CD4-positive, alpha-beta T cell treated with Interferon alpha-2 for 1 hour (primary cell): ENCODE results near the gene CLN6.
"Not testable (repeated sequence)": the region's sequence is repeated elsewhere in the genome, so short reads cannot be mapped to it uniquely, and the experiment has no call there.

Experiments used
- DNase-seq, 2 donors: peaks; one replicate each; pipeline ENCODE4 v3.0.0-alpha.2; 2020 to 2022

Gene CLN6

GRCh38 chr15:68252925-68253534, 23.5 kb upstream of the CLN6 start:
- peak; percentile 34 to 73 for DNase-seq

- DNase-seq: no peak
These were observed 19.7 kb upstream of the CLN6 start for GRCh38 chr15:68249058-68249713.

DNA sequence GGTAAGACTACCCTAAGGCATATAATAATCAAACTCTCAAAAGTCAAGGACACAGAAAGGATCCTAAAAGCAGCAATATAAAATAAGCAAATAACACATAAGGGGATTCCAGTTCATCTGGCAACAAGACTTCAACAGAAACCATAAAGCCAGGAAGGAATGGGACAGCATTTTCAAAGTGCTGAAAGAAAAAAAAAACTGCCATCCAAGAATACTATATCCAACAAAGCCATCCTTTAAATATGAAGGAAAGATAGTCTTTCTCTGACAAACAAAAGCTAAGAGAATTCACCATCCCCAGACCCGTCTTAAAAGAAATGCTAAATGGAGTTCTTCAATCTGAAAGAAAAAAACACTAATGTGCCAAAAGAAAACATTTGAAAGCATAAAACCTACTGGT, 14.7 kb upstream of the CLN6 start:
- no peak for DNase-seq

GRCh38 chr15:68241088-68241935, 11.8 kb upstream of the CLN6 start:
- DNase-seq: no peak

DNA sequence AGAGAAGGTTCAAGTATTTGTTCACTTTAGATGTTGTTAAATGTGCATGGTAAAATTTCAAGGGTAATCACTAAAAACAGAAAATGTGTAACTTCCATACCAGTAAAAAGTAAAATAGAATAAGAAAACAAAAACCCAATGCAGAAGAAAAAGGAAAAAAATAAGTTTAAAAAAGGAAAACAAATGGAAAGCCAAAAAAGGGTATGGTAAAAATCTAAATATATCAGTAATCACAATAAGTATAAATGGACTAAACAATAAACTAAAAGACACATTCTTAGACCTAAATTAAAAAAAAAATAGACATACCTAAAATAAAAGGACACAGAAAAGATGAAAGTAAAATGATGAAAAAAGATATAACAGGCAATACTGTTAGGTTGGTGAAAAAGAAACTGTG, 9.5 kb upstream of the CLN6 start:
- no peak for DNase-seq

GRCh38 chr15:68235022-68235421, 5.5 kb upstream of the CLN6 start:
- DNase-seq: no peak

DNA sequence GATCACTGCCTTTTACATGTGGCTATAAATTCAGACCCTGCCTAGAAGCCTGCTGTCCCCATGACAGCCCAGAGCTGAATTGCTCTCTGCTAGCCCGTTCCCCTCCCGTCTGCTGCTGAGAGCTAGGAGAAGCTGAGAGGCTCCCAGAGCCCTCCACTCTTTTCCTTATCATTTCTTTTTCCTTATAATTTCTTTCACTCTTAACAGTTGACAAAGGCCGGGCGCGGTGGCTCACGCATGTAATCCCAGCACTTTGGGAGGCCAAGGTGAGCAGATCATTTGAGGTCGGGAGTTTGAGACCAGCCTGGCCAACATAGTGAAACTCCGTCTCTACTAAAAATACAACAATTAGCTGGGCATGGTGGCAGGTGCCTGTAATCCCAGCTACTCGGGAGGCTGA, 5.0 kb upstream of the CLN6 start:
- DNase-seq: not testable (repeated sequence)

- DNase-seq: no peak
These were observed 4.5 kb upstream of the CLN6 start for GRCh38 chr15:68234060-68234459.

DNA sequence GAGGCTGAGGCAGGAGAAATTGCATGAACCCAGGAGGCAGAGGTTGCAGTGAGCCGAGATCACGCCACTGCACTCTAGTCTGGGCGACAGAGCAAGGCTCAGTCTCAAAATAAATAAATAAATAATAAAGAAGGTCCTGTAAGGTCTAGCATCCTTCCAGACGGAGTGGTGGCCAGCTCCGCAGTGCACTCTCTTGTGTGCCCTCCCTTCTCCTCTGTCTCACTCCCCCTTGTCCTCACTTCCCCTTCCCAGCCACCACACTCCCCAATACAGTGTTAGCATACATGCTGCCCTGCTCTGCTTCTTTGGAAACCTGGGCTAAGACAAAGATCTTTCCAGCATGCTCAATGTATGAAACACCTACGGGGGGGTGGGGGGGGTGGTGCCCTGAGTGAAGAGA, 3.4 kb upstream of the CLN6 start:
- DNase-seq: no peak

GRCh38 chr15:68232449-68232848, 2.9 kb upstream of the CLN6 start:
- DNase-seq: no peak

- DNase-seq: no peak
These were observed 1.7 kb upstream of the CLN6 start for GRCh38 chr15:68231102-68231818.

DNA sequence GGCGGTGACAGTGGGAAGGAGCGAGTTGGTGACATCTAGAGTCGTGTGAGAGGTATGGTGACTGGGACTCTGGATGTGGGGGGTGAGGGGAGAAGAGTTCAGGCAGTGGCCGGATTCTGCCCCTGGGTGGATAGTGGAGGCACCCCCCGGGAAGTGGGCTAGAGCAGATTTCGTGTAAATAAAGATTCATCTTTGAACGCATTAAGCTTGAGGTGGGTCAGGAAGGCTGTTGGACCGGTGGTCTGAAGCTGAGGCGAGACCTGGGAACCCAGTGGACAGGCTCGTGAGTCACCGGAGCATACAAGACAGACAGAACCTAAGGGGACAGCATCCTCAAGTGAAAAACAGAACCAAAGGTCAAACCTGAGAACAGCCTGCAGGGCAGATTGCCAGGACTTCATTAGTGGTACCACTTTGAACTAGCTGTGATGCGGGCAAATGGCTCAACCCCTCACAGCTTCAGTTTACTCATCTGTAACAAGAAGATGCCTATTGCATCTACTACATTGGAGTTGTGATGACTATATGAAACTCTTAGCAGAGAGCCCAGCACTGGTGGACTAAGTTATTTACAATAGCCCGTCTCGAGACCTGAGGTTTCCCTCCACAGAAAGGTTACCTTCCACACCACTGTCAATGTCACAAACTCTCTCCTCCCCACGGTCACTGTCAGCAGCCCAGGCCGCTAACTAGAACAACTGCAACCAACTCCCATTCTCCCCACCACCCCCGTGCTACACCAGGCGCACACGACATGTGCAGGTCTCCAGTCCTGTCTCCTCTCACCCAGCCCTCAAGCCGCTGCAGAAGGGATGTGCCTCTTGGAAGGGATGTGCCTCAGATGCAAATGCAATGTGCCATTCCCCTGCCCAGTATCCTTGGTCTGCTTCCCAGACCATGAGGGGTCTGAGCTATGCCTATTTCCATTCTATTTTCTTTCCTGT, 901 bp upstream of the CLN6 start:
- no peak for DNase-seq

- peak in 1 of 2 donors; percentile 17 for DNase-seq
These were observed 550 bp downstream of the CLN6 start for GRCh38 chr15:68228971-68229385.

DNA sequence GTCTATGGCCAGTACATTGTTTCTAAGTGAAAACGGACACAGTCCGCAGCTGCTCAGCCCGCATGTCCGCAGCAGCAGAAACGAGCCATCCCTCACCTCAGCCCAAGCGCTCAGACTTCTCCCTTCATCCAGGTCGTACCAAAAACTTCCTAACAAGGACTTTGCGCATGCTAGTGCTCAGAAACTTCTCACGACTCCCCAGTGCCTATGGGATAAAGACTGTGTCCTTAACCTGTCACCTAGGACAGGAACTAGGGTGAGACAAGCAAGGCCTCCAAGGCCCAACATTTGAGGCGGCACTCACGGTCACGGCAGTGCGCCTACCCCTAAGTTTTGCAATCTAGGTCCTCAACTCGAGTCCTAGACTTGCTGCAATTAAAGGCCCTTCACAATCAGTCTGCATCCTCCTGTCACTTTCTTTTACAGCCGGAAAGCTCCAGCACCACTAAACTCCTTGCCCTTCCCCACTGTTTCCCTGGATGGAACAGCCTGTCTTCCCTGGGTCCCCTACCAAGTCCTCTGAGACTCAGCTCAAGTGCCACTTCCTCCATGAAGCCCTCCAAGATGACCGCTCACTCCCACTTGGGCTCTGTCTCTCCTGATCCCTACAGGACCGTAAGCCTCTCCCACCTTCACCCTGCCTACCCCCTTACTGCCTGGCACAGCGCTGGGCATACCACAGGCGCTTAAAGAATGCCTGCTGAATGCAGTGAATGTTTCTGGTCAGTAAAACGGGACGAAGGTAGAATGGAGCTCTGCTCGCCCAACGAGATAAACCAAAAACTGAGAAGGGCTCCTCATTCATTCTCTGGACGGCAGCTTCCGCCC, 1.2 kb downstream of the CLN6 start:
- no peak for DNase-seq

DNA sequence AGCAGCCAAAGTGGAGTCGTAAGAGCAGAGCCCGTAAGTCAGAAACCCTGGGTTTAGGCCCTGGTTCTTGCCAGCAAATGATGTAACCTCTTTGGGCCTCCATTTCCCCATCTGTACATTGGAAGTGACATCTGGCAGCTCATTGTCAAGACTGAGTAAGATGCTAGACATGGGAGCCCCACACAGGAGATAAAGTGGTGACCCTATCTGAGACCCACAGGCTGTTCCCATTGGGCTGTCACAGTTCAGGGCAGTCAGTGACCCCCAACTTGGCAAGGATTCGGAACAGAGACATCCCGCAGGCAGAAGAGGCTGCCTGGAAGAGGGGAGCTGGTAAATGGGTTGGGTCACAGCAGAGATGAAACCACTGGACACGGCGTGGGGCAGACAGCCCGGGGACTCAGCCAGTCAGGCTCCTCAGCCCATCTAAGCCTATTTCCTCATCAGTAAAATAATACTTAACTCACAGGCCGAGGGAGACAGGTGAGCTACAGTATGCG, 1.8 kb downstream of the CLN6 start:
- no peak for DNase-seq

GRCh38 chr15:68225442-68225841, 4.1 kb downstream of the CLN6 start:
- DNase-seq: not testable (repeated sequence)

DNA sequence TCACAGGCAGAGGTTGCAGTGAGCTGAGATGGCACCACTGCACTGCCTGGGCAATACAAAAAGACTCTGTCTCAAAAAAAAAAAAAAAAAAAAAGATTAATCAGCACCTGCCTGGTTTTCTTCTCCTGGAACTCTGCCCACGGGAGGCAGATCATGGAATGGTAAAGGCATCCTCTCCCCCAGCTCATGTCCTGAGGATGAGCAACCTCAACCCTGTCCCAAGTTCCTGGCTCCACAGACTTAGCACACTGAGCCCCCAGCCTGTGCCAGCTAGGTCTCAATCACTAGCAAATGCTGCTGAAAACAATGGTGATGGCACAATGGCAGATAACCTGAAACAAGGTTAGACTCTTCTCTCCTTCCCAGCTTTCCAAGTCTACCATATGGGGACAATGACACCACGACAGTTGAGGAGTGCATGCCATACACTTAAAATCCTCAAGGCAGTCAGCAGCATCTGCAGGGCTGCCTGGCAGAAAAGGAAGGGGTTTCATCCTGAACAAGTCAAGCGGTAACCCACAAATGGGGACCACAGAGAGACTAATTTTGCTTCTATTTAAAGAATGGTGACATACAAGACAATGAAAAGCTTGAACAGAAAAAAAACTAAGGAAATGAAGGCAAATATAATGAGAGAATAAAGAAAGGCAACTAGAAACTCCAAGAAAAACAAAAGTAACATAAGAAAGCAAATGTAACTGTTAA, 4.8 kb downstream of the CLN6 start:
- DNase-seq: no peak

GRCh38 chr15:68224108-68224507, 5.4 kb downstream of the CLN6 start:
- no peak for DNase-seq

DNA sequence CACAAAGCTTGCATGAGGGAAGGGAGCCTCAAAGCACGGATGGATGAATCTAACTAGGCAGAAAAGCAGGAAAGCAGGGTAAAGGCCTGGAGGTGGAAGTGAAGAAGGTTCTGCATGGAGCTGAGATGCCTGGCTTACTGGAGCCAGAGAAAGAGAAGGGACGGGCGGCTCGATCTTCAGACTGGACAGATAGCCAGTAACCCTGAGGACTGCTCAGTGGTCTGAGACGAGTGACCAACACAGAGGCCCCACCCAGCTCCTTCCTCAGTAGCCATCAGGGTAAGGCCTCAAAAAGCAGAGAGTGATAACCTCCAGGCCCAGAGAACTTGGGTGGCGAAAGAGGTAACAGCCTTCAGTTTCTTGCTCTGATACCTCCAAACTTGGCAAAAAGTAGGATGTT, 6.4 kb downstream of the CLN6 start:
- no peak for DNase-seq

DNA sequence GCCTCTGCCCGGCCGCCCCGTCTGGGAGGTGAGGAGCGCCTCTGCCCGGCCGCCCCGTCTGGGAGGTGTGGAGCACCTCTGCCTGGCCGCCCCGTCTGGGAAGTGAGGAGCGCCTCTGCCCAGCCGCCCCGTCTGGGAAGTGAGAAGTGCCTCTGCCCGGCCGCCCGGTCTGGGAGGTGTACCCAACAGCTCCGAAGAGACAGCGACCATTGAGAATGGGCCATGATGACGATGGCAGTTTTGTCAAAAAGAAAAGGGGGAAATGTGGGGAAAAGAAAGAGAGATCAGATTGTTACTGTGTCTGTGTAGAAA, 7.1 kb downstream of the CLN6 start:
- DNase-seq: not testable (repeated sequence)
